Caco-2 (cell line): ENCODE results near the gene KIF18A. TPM values are rescaled to one million over a fixed set of nuclear protein-coding genes. Genes with fewer than 3 reads are reported as not detected.

Experiments
- BruUV-seq: library from RNA; stranded (reverse); fragments of 400-500 nt; replicated peaks from 2 replicates; lab custom pipeline; 2021; lab: Mats Ljungman, UMichigan
- CTCF ChIA-PET: fragments of 300-600 bp; sonication (Branson Sonifier 250); formaldehyde crosslinking; loops from one replicate; lab custom pipeline; 2022; ENCODE audit warnings: antibody characterized with exemption; lab: Charles Lee
- POLR2A ChIA-PET: fragments of 300-600 bp; sonication (Branson Sonifier 250); formaldehyde crosslinking; loops from one replicate; lab custom pipeline; 2022; ENCODE audit warnings: antibody characterized with exemption; lab: Charles Lee
- DNase-seq, 2 experiments: peaks; one replicate each; pipeline versions ENCODE4 v3.0.0 to v3.0.0-alpha.2; 2020 to 2022
- H3K27me3 ChIP-seq: replicated peaks from 2 replicates; pipeline ENCODE4 v1.6.0; 2011; ENCODE audit warnings: low read length; ENCODE audit not compliant: control insufficient read depth, insufficient read depth
- H3K36me3 ChIP-seq: 2 replicates; pipeline ENCODE4 v1.5.1; 2011; ENCODE audit warnings: low read length; ENCODE audit not compliant: control insufficient read depth, insufficient read depth
- H3K4me1 ChIP-seq: fragments of 250-450 bp; sonication (Bioruptor Pico); 2 replicates; pipeline ENCODE4 v1.5.1; 2020; ENCODE audit warnings: mild to moderate bottlenecking
- H3K4me3 ChIP-seq: 2 replicates; pipeline ENCODE4 v1.5.1; 2011; ENCODE audit warnings: low read depth, mild to moderate bottlenecking, control low read depth, low read length
- H3K9me3 ChIP-seq: fragments of 250-450 bp; sonication (Bioruptor Pico); 2 replicates; pipeline ENCODE4 v1.5.1; 2020; ENCODE audit warnings: mild to moderate bottlenecking, moderate library complexity
- H3K27ac Mint-ChIP-seq: one replicate; pipeline ENCODE4 v1.8.0; 2022; ENCODE audit warnings: mixed read lengths; ENCODE audit not compliant: unreplicated experiment
- H3K27me3 Mint-ChIP-seq: one replicate; pipeline ENCODE4 v1.8.0; 2022; ENCODE audit warnings: mixed read lengths; ENCODE audit not compliant: insufficient read depth, unreplicated experiment
- H3K36me3 Mint-ChIP-seq: one replicate; pipeline ENCODE4 v1.8.0; 2022; ENCODE audit warnings: mild to moderate bottlenecking, mixed read lengths; ENCODE audit not compliant: insufficient read depth, unreplicated experiment
- H3K4me1 Mint-ChIP-seq: one replicate; pipeline ENCODE4 v1.8.0; 2022; ENCODE audit warnings: low read depth, mixed read lengths; ENCODE audit not compliant: unreplicated experiment
- H3K4me3 Mint-ChIP-seq: one replicate; pipeline ENCODE4 v1.8.0; 2022; ENCODE audit warnings: mild to moderate bottlenecking, moderate library complexity, mixed read lengths; ENCODE audit not compliant: unreplicated experiment
- H3K9me3 Mint-ChIP-seq: one replicate; pipeline ENCODE4 v1.8.0; 2022; ENCODE audit warnings: mixed read lengths; ENCODE audit not compliant: unreplicated experiment
- CTCF ChIP-seq, 2 experiments: fragments of 200-600 bp in 1 of 2; IDR thresholded peaks; 1 replicate in 1 of 2; 2 replicates in 1 of 2; pipeline versions ENCODE4 v1.5.1 to v1.8.0; 2011 to 2022; ENCODE audit warnings: antibody characterized with exemption in 1 of 2, control low read depth in 1 of 2, inconsistent platforms in 1 of 2, low read depth in 1 of 2, low read length in 1 of 2, mild to moderate bottlenecking in 1 of 2, moderate library complexity in 1 of 2; ENCODE audit not compliant: insufficient read depth in 1 of 2, severe bottlenecking in 1 of 2, unreplicated experiment in 1 of 2
- intact Hi-C: fragments of 100-400 bp; cut with micrococcal nuclease; formaldehyde crosslinking; loops from one replicate; pipeline ENCODE4 v1.10.0; 2022; ENCODE audit not compliant: unreplicated experiment
- total RNA-seq: library from RNA; stranded (reverse); gene quantifications from 2 replicates; pipeline ENCODE4 v1.2.3, GENCODE V29; 2022

The KIF18A gene
- total RNA-seq, 1 experiment from 2014 or later, result 22.3 TPM

GRCh38 chr11:27991736-27992135 is 116.2 kb downstream of the KIF18A start:
- intact Hi-C loops, result no loop called here
- H3K27me3 ChIP-seq, result no peaks in the 10 kb centered on the region
- peaks cover 9% of the 10 kb centered on the region for H3K9me3 Mint-ChIP-seq
- no peak overlapping the region for H3K27ac Mint-ChIP-seq
- no peaks in the 10 kb centered on the region for H3K27me3 Mint-ChIP-seq
- no peaks in the 10 kb centered on the region for H3K4me1 ChIP-seq
- no peak overlapping the region for H3K4me3 Mint-ChIP-seq
- no peak for TF ChIP-seq CTCF (IDR thresholded peaks at IDR 0.05; ENCODE audit: insufficient read depth in 1 of 2, low read depth in 1 of 2, low read length in 1 of 2, severe bottlenecking in 1 of 2, unreplicated experiment in 1 of 2)
- BruUV-seq, result no TSS peak
- H3K4me3 ChIP-seq, result no peak overlapping the region
- POLR2A ChIA-PET, result no interaction called here
- H3K9me3 ChIP-seq, result no peaks in the 10 kb centered on the region
- no peaks in the 10 kb centered on the region for H3K36me3 Mint-ChIP-seq
- DNase-seq, result no peak
- CTCF ChIA-PET, result no interaction called here
- no peaks in the 10 kb centered on the region for H3K36me3 ChIP-seq
- H3K4me1 Mint-ChIP-seq, result peaks cover 7% of the 10 kb centered on the region

- TF ChIP-seq CTCF (IDR thresholded peaks at IDR 0.05; ENCODE audit: insufficient read depth in 1 of 2, low read depth in 1 of 2, low read length in 1 of 2, severe bottlenecking in 1 of 2, unreplicated experiment in 1 of 2), result no peak
- H3K27ac Mint-ChIP-seq, result no peak overlapping the region
- H3K4me1 ChIP-seq, result no peaks in the 10 kb centered on the region
- H3K4me3 ChIP-seq, result no peak overlapping the region
- BruUV-seq, result no TSS peak
- intact Hi-C loops, result no loop called here
- no peak overlapping the region for H3K4me3 Mint-ChIP-seq
- no peaks in the 10 kb centered on the region for H3K4me1 Mint-ChIP-seq
- ChIA-PET POLR2A (no interaction called here), CTCF (no interaction called here)
- H3K27me3 Mint-ChIP-seq, result no peaks in the 10 kb centered on the region
- no peaks in the 10 kb centered on the region for H3K36me3 Mint-ChIP-seq
- H3K36me3 ChIP-seq, result no peaks in the 10 kb centered on the region
- no peaks in the 10 kb centered on the region for H3K27me3 ChIP-seq
- no peak for DNase-seq
- H3K9me3 ChIP-seq, result no peaks in the 10 kb centered on the region
- H3K9me3 Mint-ChIP-seq, result peaks cover 9% of the 10 kb centered on the region
Observed at GRCh38 chr11:27977527-27977926, 130.4 kb downstream of the KIF18A start.

DNA sequence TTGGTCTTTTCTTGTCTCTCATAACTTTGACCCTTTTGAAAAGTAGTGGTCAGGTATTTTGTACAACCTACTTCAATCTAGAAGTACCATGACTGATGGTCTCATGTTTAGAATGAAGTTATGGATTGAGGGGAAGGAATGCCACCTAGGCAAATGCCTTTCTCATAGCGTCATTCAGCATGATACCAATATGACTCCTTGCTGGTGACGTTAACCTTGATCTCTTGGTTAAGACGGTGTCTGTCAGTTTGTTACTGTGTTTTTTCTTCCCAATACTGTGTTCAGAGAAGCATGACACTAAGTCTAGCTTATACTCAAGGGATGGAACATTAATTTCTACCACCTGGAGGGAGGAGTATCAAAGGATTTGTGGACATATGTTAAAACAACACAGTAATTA is 130.9 kb downstream of the KIF18A start:
- CTCF ChIA-PET, result no interaction called here
- DNase-seq, result no peak
- H3K9me3 ChIP-seq, result no peaks in the 10 kb centered on the region
- no peaks in the 10 kb centered on the region for H3K36me3 ChIP-seq
- BruUV-seq, result no TSS peak
- no peak overlapping the region for H3K4me3 ChIP-seq
- intact Hi-C loops, result no loop called here
- no peak overlapping the region for H3K27ac Mint-ChIP-seq
- H3K27me3 Mint-ChIP-seq, result no peaks in the 10 kb centered on the region
- no peaks in the 10 kb centered on the region for H3K4me1 ChIP-seq
- no peak for TF ChIP-seq CTCF (IDR thresholded peaks at IDR 0.05; ENCODE audit: insufficient read depth in 1 of 2, low read depth in 1 of 2, low read length in 1 of 2, severe bottlenecking in 1 of 2, unreplicated experiment in 1 of 2)
- no peaks in the 10 kb centered on the region for H3K27me3 ChIP-seq
- peaks cover 9% of the 10 kb centered on the region for H3K9me3 Mint-ChIP-seq
- H3K36me3 Mint-ChIP-seq, result no peaks in the 10 kb centered on the region
- H3K4me1 Mint-ChIP-seq, result no peaks in the 10 kb centered on the region
- POLR2A ChIA-PET, result no interaction called here
- H3K4me3 Mint-ChIP-seq, result no peak overlapping the region
